ENCODE measurements around the gene SMTN. TPM values are rescaled to one million over a fixed set of nuclear protein-coding genes. Genes with fewer than 3 reads are reported as not detected.

The SMTN gene
- total and polyA plus RNA-seq, 11 donors: 55.5 to 270 (median 167) TPM

- intact Hi-C loops (cut with DNase I): loop anchor here in 9 of 10 donors (2.0 to 5.0 kb wide), 5 partner anchors 33 to 113 kb away; partner anchors contain the start of genes MORC2 (in 6 of the 9) and TUG1 (in 6 of the 9)
- Histone ChIP-seq H3K4me3 (peak overlapping the region; percentile 70 to 100 (median 78)), H3K36me3 (peaks cover 0 to 13% (median 0%) of the 10 kb centered on the region in 9 donors), H3K4me1 (peaks cover 4 to 49% (median 35%) of the 10 kb centered on the region in 12 donors), H3K9me3 (no peaks in the 10 kb centered on the region), H3K27ac (peak overlapping the region in 11 of 12 donors; percentile 80 to 99 (median 94)), H3K27me3 (no peaks in the 10 kb centered on the region)
- ATAC-seq (no peak), DNase-seq (no peak)
- 33 to 36% (median 33%) methylated on average over 5 of the region's 5 CpGs for WGBS, 4 donors
- TF ChIP-seq CTCF (IDR thresholded peaks at IDR 0.05) (no peak), POLR2A (IDR thresholded peaks at IDR 0.05) (no peak)
These were observed 812 bp upstream of the SMTN start for GRCh38 chr22:31080164-31080847.

GRCh38 chr22:31081963-31082605 is 966 bp downstream of the SMTN start:
- peaks cover 0 to 18% (median 0%) of the 10 kb centered on the region in 9 donors for H3K36me3 ChIP-seq
- TF ChIP-seq POLR2A (IDR thresholded peaks at IDR 0.05) (no peak), CTCF (IDR thresholded peaks at IDR 0.05) (no peak)
- DNase-seq (no peak), ATAC-seq (no peak)
- H3K4me3 ChIP-seq: peak overlapping the region; percentile 70 to 100 (median 78)
- WGBS, 4 donors: 25 to 56% (median 41%) methylated on average over 6 of the region's 6 CpGs
- peaks cover 4 to 54% (median 40%) of the 10 kb centered on the region in 12 donors for H3K4me1 ChIP-seq
- intact Hi-C loops (cut with DNase I): loop anchor here (1.0 to 5.0 kb wide), 7 partner anchors 33 to 115 kb away; partner anchors contain the start of genes TUG1 (in 10 of the 10) and MORC2 (in 9 of the 10)
- no peaks in the 10 kb centered on the region for H3K27me3 ChIP-seq
- H3K9me3 ChIP-seq: no peaks in the 10 kb centered on the region
- H3K27ac ChIP-seq: peak overlapping the region; percentile 80 to 99 (median 94)

DNA sequence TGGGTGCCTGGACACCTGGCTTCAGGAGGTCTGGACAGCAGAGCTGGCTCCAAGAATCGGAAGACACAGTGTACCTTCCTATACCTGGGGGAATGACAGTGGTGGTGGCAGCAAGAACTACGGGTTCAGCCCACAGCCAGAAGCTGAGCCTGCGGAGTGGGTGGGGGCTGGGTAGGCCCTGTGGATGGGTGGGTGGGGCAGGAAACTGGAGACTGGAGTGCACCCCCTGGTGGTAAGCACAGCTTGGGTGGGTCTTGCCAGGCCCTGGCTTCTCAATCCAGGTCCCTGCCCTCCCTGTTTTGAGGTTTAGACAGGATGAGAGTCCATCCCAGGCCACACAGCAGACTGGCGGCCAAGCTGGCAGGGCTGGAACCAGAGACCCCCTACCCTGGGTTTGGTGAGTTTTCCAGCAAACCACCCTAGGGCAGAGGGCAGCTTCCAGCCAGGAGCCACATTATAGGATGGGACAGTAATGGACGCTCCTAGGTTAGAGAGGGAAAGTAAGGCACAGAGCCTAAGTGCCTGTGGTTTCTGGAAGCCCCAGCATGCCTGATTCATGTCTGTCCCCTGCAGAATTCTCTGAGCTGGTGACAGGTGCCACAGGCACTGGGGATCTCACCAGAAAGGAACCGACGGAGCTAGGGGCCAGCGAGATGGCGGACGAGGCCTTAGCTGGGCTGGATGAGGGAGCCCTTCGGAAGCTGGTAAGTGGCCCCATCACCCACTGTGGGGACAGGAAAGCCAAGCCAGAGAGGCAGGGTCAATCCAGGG is 1.7 kb downstream of the SMTN start:
- ATAC-seq: peak; percentile 7 to 55 (median 14)
- intact Hi-C loops (cut with DNase I): loop anchor here (1.0 to 5.0 kb wide), 6 partner anchors 34 to 115 kb away; partner anchors contain the start of genes TUG1 (in 9 of the 10) and MORC2 (in 8 of the 10)
- H3K4me3 ChIP-seq: peak overlapping the region; percentile 70 to 100 (median 78)

More for the DNA sequence above, 1.7 kb downstream of the SMTN start:
- no peaks in the 10 kb centered on the region for H3K9me3 ChIP-seq
- TF ChIP-seq POLR2A (IDR thresholded peaks at IDR 0.05): peak in 1 of 2 donors; percentile 5
- TF ChIP-seq CTCF (IDR thresholded peaks at IDR 0.05): peak; percentile 54 to 81 (median 70)
- DNase-seq: peak; percentile 85 to 86 (median 85)
- peaks cover 4 to 61% (median 42%) of the 10 kb centered on the region in 12 donors for H3K4me1 ChIP-seq
- H3K36me3 ChIP-seq: peaks cover 0 to 23% (median 4%) of the 10 kb centered on the region in 9 donors
- peak overlapping the region; percentile 80 to 99 (median 94) for H3K27ac ChIP-seq
- WGBS, 4 donors: 51 to 60% (median 56%) methylated on average over 9 to 11 of the region's 11 CpGs
- H3K27me3 ChIP-seq: no peaks in the 10 kb centered on the region

Data from heart left ventricle (tissue), 16 donors.